OCI-LY7 (cell line): ENCODE data around the gene TMEM164. TPM values are rescaled to one million over a fixed set of nuclear protein-coding genes. Genes with fewer than 3 reads are reported as not detected.

Experiments used
- BruUV-seq: library from RNA; stranded (reverse); fragments of 400-500 nt; replicated peaks from 2 replicates; lab custom pipeline; 2021; lab: Mats Ljungman, UMichigan
- CTCF ChIA-PET: fragments of 300-600 bp; sonication (Branson Sonifier 250); formaldehyde crosslinking; loops from one replicate; lab custom pipeline; 2022; ENCODE audit warnings: antibody characterized with exemption; ENCODE audit not compliant: unreplicated experiment; lab: Charles Lee
- POLR2A ChIA-PET: fragments of 300-600 bp; sonication (Branson Sonifier 250); formaldehyde crosslinking; loops from one replicate; lab custom pipeline; 2022; ENCODE audit warnings: antibody characterized with exemption; lab: Charles Lee
- DNase-seq: peaks from one replicate; pipeline ENCODE4 v3.0.0-alpha.2; 2015; ENCODE audit warnings: low spot score
- H2AFZ ChIP-seq: fragments of 200-600 bp; sonication (generic), shearing (Covaris generic); 2 replicates; pipeline ENCODE4 v1.6.1; 2014; ENCODE audit warnings: mild to moderate bottlenecking, antibody characterized with exemption, low read length, moderate library complexity
- H3K27ac ChIP-seq: fragments of 200-600 bp; sonication (generic); 2 replicates; pipeline ENCODE4 v1.5.1; 2014; ENCODE audit warnings: mixed run types, low read depth, mild to moderate bottlenecking, moderate library complexity, low read length, inconsistent platforms; ENCODE audit not compliant: poor library complexity, severe bottlenecking
- H3K36me3 ChIP-seq: fragments of 200-600 bp; sonication (generic); 2 replicates; pipeline ENCODE4 v1.6.1; 2014; ENCODE audit warnings: mild to moderate bottlenecking, antibody characterized with exemption, low read length, moderate library complexity, mixed read lengths; ENCODE audit not compliant: insufficient read depth
- H3K4me1 ChIP-seq: fragments of 200-600 bp; sonication (generic); 2 replicates; pipeline ENCODE4 v1.5.1; 2014; ENCODE audit warnings: mild to moderate bottlenecking, low read length; ENCODE audit not compliant: insufficient read depth, poor library complexity, severe bottlenecking
- H3K4me2 ChIP-seq: fragments of 200-600 bp; sonication (generic); 2 replicates; pipeline ENCODE4 v1.6.1; 2014; ENCODE audit warnings: mild to moderate bottlenecking, low read length
- H3K4me3 ChIP-seq: fragments of 200-600 bp; sonication (generic); 2 replicates; pipeline ENCODE4 v1.5.1; 2014; ENCODE audit warnings: mild to moderate bottlenecking, low read depth, low read length; ENCODE audit not compliant: poor library complexity, severe bottlenecking
- H3K79me2 ChIP-seq: fragments of 200-600 bp; sonication (generic); 2 replicates; pipeline ENCODE4 v1.6.1; 2016; ENCODE audit warnings: low read depth, mild to moderate bottlenecking, low read length, moderate library complexity, mixed read lengths; ENCODE audit not compliant: insufficient read depth
- H3K9me2 ChIP-seq: fragments of 200-600 bp; sonication (generic); 2 replicates; pipeline ENCODE4 v1.6.1; 2016; ENCODE audit warnings: mild to moderate bottlenecking, low read length, mixed read lengths; ENCODE audit not compliant: insufficient read depth
- H3K9me3 ChIP-seq: fragments of 200-600 bp; sonication (generic); 2 replicates; pipeline ENCODE4 v1.6.1; 2014; ENCODE audit warnings: mild to moderate bottlenecking, mixed run types, low read length, mixed read lengths
- H4K20me1 ChIP-seq: fragments of 200-600 bp; sonication (generic); 2 replicates; pipeline ENCODE4 v1.6.1; 2014; ENCODE audit warnings: mild to moderate bottlenecking, antibody characterized with exemption, low read length, moderate library complexity, mixed read lengths; ENCODE audit not compliant: insufficient read depth
- CTCF ChIP-seq: fragments of 200-600 bp; sonication (generic); conservative IDR thresholded peaks from 2 replicates; pipeline ENCODE4 v1.5.1; 2014; ENCODE audit warnings: mild to moderate bottlenecking, antibody characterized with exemption, low read length, moderate library complexity, mixed read lengths
- EZH2phosphoT487 ChIP-seq: fragments of 200-600 bp; sonication (generic); IDR thresholded peaks from 2 replicates; pipeline ENCODE4 v1.6.1; 2018; ENCODE audit warnings: low read depth, borderline replicate concordance, mild to moderate bottlenecking, mixed run types, antibody characterized with exemption, low read length, moderate library complexity, mixed read lengths
- intact Hi-C: fragments of 100-400 bp; cut with micrococcal nuclease; formaldehyde crosslinking; loops from one replicate; pipeline ENCODE4 v1.10.0; 2022; ENCODE audit not compliant: unreplicated experiment
- total RNA-seq, 2 experiments: library from RNA; depleted of rRNA in 1 of 2; stranded (reverse); fragments of >200 nt in 1 of 2; shearing (Covaris generic) in 1 of 2; gene quantifications; 2 replicates each; pipeline ENCODE4 v1.2.3, GENCODE V29; 2014 to 2022

The TMEM164 gene
- total RNA-seq, 2 experiments from 2014 or later = 7.2 to 11.1 TPM

- no peaks in the 10 kb centered on the region for H3K9me3 ChIP-seq
- H3K9me2 ChIP-seq = no peaks in the 10 kb centered on the region
- H2AFZ ChIP-seq = no peak overlapping the region
- intact Hi-C loops = no loop called here
- H3K4me2 ChIP-seq = no peak overlapping the region
- no peak for DNase-seq
- no peak overlapping the region for H3K27ac ChIP-seq
- BruUV-seq = no TSS peak
- ChIA-PET CTCF (no interaction called here), POLR2A (no interaction called here)
- H3K36me3 ChIP-seq = no peaks in the 10 kb centered on the region
- H4K20me1 ChIP-seq = no peaks in the 10 kb centered on the region
- no peaks in the 10 kb centered on the region for H3K79me2 ChIP-seq
- H3K4me3 ChIP-seq = no peak overlapping the region
- peaks cover 8% of the 10 kb centered on the region for H3K4me1 ChIP-seq
- TF ChIP-seq EZH2phosphoT487 (no peak), CTCF (no peak)
These were observed 189.6 kb downstream of the TMEM164 start for GRCh38 chrX:110192516-110192915.

GRCh38 chrX:110194977-110195376, 192.1 kb downstream of the TMEM164 start:
- ChIA-PET CTCF (no interaction called here), POLR2A (no interaction called here)
- Histone ChIP-seq H2AFZ (no peak overlapping the region), H4K20me1 (no peaks in the 10 kb centered on the region), H3K9me3 (no peaks in the 10 kb centered on the region), H3K36me3 (no peaks in the 10 kb centered on the region), H3K27ac (no peak overlapping the region), H3K4me2 (no peak overlapping the region), H3K4me1 (no peaks in the 10 kb centered on the region), H3K9me2 (no peaks in the 10 kb centered on the region), H3K79me2 (no peaks in the 10 kb centered on the region), H3K4me3 (no peak overlapping the region)
- TF ChIP-seq CTCF (no peak), EZH2phosphoT487 (no peak)
- no peak for DNase-seq
- no TSS peak for BruUV-seq
- intact Hi-C loops = no loop called here

- H2AFZ ChIP-seq = no peak overlapping the region
- no peak overlapping the region for H3K4me2 ChIP-seq
- POLR2A ChIA-PET = interaction anchor here (1.2 kb wide), 1 partner anchor 116 kb away, joined by 3 read pairs; the partner anchor contains the start of gene AMMECR1
- H3K4me1 ChIP-seq = no peaks in the 10 kb centered on the region
- TF ChIP-seq CTCF = no peak
- TF ChIP-seq EZH2phosphoT487 = no peak
- no peak overlapping the region for H3K27ac ChIP-seq
- no peaks in the 10 kb centered on the region; the same call in 1 of the 2 replicates for H3K36me3 ChIP-seq
- no TSS peak for BruUV-seq
- no peak overlapping the region for H3K4me3 ChIP-seq
- H3K9me2 ChIP-seq = no peaks in the 10 kb centered on the region
- H3K79me2 ChIP-seq = no peaks in the 10 kb centered on the region
- H3K9me3 ChIP-seq = no peaks in the 10 kb centered on the region
- CTCF ChIA-PET = no interaction called here
- intact Hi-C loops = no loop called here
- no peak for DNase-seq
- H4K20me1 ChIP-seq = no peaks in the 10 kb centered on the region
These were observed 198.9 kb downstream of the TMEM164 start for GRCh38 chrX:110201799-110202198.
